ENCODE results near the gene ERLIN1. TPM values are rescaled to one million over a fixed set of nuclear protein-coding genes. Genes with fewer than 3 reads are reported as not detected.

The ERLIN1 gene
- total RNA-seq, 2 donors from 2014 or later = 7.2 to 10.8 TPM

DNA sequence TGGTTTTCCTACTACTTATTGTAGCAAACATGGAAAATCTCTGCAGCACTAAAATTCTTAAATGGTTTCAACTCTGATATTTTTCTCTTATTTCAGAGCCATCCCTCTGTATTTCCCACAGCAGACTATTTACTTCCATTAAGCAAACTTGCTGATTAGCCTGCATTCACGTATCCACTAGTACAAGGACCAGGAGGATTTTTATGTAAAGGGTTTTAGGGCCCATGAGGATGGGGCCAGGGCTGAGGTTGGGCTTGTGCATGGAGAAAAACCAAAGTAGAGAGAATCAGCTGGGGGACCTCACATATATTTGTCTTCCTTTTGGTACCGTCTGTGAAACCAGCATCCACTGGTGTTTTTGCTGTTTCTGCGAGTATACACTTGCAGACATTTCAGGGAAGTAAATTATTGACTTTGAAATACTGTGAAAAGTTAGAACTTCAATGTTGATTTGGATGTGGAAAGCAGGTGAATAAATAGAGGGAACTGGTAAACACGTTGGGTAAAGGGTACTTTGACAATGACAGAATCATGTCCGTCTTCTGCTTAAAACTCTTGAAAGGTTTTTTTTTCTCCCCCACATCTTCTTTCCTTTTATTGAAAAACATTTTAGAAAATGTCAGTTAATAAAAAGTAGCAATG, 44.3 kb downstream of the ERLIN1 start:
- DNase-seq (ENCODE audit: low spot score) = no peak

DNA sequence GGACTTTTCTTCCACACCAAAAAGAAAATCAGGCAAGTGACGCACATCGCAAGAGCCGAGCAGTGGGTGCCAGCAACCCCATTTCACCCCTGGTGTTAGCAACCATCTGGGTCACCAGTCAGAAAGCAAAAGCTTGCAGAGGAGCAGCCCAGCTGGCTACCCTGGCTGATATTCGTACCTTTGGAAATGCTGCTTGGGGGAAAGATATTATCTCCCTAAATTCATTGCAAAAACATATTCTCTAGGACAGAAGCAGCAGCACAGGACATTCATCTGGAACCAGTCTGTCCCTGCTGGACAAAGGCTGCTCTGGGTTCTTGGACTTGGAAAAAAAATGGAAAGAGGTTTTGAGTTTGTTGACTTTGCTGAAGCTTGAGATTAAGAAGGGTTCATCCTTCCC, 45.8 kb downstream of the ERLIN1 start:
- Histone ChIP-seq H3K9me3 (no peaks in the 10 kb centered on the region), H3K36me3 (no peaks in the 10 kb centered on the region), H3K27me3 (no peaks in the 10 kb centered on the region), H3K27ac (no peak overlapping the region), H3K4me1 (no peaks in the 10 kb centered on the region), H3K4me3 (no peak overlapping the region)
- DNase-seq (ENCODE audit: low spot score) = no peak
- TF ChIP-seq, protein P1, sequence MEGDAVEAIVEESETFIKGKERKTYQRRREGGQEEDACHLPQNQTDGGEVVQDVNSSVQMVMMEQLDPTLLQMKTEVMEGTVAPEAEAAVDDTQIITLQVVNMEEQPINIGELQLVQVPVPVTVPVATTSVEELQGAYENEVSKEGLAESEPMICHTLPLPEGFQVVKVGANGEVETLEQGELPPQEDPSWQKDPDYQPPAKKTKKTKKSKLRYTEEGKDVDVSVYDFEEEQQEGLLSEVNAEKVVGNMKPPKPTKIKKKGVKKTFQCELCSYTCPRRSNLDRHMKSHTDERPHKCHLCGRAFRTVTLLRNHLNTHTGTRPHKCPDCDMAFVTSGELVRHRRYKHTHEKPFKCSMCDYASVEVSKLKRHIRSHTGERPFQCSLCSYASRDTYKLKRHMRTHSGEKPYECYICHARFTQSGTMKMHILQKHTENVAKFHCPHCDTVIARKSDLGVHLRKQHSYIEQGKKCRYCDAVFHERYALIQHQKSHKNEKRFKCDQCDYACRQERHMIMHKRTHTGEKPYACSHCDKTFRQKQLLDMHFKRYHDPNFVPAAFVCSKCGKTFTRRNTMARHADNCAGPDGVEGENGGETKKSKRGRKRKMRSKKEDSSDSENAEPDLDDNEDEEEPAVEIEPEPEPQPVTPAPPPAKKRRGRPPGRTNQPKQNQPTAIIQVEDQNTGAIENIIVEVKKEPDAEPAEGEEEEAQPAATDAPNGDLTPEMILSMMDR (IDR thresholded peaks at IDR 0.05) = no peak

More for the DNA sequence above, 44.3 kb downstream of the ERLIN1 start:
- Histone ChIP-seq H3K4me3 (no peak overlapping the region), H3K27ac (no peak overlapping the region), H3K4me1 (no peaks in the 10 kb centered on the region), H3K36me3 (no peaks in the 10 kb centered on the region), H3K27me3 (no peaks in the 10 kb centered on the region), H3K9me3 (no peaks in the 10 kb centered on the region)
- TF ChIP-seq, protein P1 (IDR thresholded peaks at IDR 0.05) = no peak

DNA sequence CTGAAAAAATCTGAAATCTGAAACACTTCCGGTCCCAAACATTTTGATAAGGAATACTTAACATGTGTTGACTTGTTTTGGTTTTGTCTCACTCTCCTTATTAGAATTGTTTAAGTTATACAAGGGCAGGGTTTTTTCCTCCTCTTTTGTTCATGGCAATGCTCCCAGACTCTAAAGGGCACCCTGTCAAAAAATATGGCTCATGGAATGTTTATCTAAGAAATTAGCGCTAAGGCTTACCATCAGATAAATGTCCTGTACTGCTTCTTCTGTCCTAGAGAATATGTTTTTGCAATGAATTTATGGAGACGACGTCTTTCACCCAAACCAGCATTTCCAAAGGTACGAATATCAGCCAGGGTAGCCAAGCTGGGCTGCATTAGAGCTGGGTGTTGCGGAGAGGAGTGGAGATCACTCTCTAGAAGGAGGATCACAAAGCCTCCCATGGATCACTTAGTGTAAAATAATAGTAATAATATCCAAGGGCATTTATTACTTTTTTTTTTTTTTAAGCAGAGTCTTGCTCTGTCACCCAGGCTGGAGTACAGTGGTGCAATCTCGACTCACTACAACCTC, 46.8 kb downstream of the ERLIN1 start:
- H3K36me3 ChIP-seq = no peaks in the 10 kb centered on the region
- DNase-seq (ENCODE audit: low spot score) = no peak
- H3K27ac ChIP-seq = no peak overlapping the region
- H3K4me3 ChIP-seq = no peak overlapping the region
- H3K4me1 ChIP-seq = no peaks in the 10 kb centered on the region
- H3K27me3 ChIP-seq = no peaks in the 10 kb centered on the region
- peaks cover 0 to 6% of the 10 kb centered on the region in 2 donors for H3K9me3 ChIP-seq
- TF ChIP-seq, protein P1 (IDR thresholded peaks at IDR 0.05) = no peak

DNA sequence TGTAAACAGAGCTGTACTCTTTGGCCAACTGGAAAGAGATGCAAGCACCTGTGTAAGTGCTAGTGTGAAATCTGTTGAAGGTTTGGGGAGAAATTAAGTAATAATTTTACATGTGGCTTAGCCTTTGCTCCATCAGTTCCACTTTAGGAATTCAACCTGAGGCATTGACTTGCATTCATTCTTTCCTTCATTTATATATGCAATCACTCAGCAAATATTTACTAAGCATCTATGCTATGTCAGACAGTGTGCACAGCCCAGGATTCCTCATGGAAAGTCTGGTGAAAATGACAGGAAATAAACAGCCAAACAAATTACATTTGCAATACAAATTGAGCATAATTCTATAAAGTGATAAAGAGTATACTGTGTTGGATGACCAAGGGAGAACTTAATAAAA, 50.3 kb downstream of the ERLIN1 start:
- Histone ChIP-seq H3K36me3 (no peaks in the 10 kb centered on the region), H3K4me1 (no peaks in the 10 kb centered on the region), H3K27ac (no peak overlapping the region), H3K4me3 (no peak overlapping the region), H3K9me3 (peaks cover 0 to 6% of the 10 kb centered on the region in 2 donors), H3K27me3 (no peaks in the 10 kb centered on the region)
- TF ChIP-seq, protein P1 (IDR thresholded peaks at IDR 0.05) = no peak
- no peak for DNase-seq (ENCODE audit: low spot score)

DNA sequence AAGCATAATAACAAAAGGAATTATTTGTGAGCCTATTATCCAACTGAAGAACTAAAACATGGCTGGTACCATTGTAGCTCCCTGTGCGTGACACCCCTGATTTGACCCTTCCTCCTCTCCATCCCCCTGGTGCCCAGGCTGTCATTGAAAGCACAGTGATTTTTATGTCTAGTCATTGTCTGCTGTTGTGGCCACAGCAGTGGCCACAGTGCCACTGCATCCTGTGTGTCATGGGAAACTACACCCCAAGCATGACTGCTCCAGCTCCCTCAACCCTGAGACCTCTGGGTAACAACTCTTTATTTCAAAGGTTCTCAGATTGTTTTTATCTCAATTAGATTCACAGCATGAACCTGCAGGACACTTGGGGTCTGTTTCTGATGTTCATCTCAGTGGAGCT, 52.0 kb downstream of the ERLIN1 start:
- Histone ChIP-seq H3K36me3 (no peaks in the 10 kb centered on the region), H3K4me3 (no peak overlapping the region), H3K27ac (no peak overlapping the region), H3K4me1 (no peaks in the 10 kb centered on the region), H3K27me3 (no peaks in the 10 kb centered on the region), H3K9me3 (peaks cover 0 to 6% of the 10 kb centered on the region in 2 donors)
- DNase-seq (ENCODE audit: low spot score) = no peak
- TF ChIP-seq, protein P1 (IDR thresholded peaks at IDR 0.05) = no peak
